ENCODE data around the gene GAL.

DNA sequence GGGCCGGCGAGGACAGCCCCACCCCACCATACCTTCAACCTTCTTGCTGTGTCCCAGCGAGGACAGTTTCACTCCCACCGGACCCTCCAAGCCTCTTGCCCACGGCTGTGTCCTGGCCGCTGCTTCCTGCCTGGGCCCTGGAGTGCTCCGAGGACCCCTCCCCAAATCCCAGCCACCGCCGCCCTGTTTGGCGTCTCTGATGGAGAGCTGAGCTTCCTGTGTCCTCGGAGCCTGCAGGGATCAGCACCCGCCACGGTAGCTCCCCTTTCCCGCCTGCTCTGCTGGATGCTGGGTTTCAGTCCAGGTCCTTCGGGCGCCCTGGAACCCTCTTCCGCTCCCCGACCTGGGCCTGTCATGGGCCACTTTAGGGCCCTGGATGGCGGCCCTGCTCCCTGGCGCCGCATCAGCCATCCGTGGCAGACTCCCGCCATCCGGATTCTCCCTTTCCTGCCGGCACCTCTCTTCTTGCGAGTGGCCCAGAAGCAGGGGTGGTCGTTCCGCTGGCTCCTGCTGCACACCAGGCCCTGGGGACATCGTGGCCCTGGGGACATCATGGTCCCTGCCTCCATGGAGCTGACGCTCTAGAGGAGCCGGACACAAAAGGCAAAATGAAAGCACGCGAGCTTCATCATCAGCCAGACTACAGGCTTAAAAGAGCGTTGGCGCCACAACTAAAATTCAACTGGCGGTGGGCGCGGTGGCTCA lies 34.3 kb upstream of the GAL start:
- TF ChIP-seq ZNF274 (IDR thresholded peaks at IDR 0.05; ENCODE audit: borderline replicate concordance, extremely low read depth, low read length): no peak
- no peak for TF ChIP-seq POLR2A (IDR thresholded peaks at IDR 0.05; ENCODE audit: control extremely low read depth in 1 of 2, low read depth in 2 of 2, low read length in 2 of 2)
- TF ChIP-seq EP300 (IDR thresholded peaks at IDR 0.05; ENCODE audit: borderline replicate concordance in 1 of 2, low read depth in 2 of 2, low read length in 2 of 2): no peak
- TF ChIP-seq, protein P1, sequence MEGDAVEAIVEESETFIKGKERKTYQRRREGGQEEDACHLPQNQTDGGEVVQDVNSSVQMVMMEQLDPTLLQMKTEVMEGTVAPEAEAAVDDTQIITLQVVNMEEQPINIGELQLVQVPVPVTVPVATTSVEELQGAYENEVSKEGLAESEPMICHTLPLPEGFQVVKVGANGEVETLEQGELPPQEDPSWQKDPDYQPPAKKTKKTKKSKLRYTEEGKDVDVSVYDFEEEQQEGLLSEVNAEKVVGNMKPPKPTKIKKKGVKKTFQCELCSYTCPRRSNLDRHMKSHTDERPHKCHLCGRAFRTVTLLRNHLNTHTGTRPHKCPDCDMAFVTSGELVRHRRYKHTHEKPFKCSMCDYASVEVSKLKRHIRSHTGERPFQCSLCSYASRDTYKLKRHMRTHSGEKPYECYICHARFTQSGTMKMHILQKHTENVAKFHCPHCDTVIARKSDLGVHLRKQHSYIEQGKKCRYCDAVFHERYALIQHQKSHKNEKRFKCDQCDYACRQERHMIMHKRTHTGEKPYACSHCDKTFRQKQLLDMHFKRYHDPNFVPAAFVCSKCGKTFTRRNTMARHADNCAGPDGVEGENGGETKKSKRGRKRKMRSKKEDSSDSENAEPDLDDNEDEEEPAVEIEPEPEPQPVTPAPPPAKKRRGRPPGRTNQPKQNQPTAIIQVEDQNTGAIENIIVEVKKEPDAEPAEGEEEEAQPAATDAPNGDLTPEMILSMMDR (IDR thresholded peaks at IDR 0.05; ENCODE audit: control extremely low read depth in 1 of 3, insufficient read depth in 1 of 3, low read depth in 1 of 3, low read length in 3 of 3): no peak
- TF ChIP-seq NANOG (IDR thresholded peaks at IDR 0.05; ENCODE audit: insufficient read depth, low read depth, low read length, poor library complexity, severe bottlenecking): no peak
- no peak for TF ChIP-seq SP1 (IDR thresholded peaks at IDR 0.05; ENCODE audit: low read depth, low read length)
- TF ChIP-seq RXRA (IDR thresholded peaks at IDR 0.05; ENCODE audit: insufficient read depth, low read depth, low read length): no peak
- TF ChIP-seq SUZ12 (IDR thresholded peaks at IDR 0.05; ENCODE audit: low read length): no peak
